Activated naive CD4-positive, alpha-beta T cell treated with anti-CD3 and anti-CD28 coated beads for 36 hours (primary cell): ENCODE data around the gene RHBDL1. TPM values are rescaled to one million over a fixed set of nuclear protein-coding genes. Genes with fewer than 3 reads are reported as not detected.

Experiments used
- CTCF ChIA-PET: fragments of 350-600 bp; sonication (Branson Sonifier 250); formaldehyde crosslinking; loops from one replicate; lab custom pipeline; 2021; ENCODE audit warnings: antibody characterized with exemption; lab: Charles Lee
- DNase-seq: peaks from one replicate; pipeline ENCODE4 v3.0.0-alpha.2; 2020
- H3K27ac Mint-ChIP-seq: one replicate; pipeline ENCODE4 v1.8.0; 2021; ENCODE audit warnings: mild to moderate bottlenecking, mixed read lengths
- H3K27me3 Mint-ChIP-seq: one replicate; pipeline ENCODE4 v1.8.0; 2021; ENCODE audit warnings: low read depth, mixed read lengths
- H3K36me3 Mint-ChIP-seq: one replicate; pipeline ENCODE4 v1.8.0; 2021; ENCODE audit warnings: low read depth, mixed read lengths
- H3K4me1 Mint-ChIP-seq: one replicate; pipeline ENCODE4 v1.8.0; 2021; ENCODE audit warnings: low read depth, mixed read lengths
- H3K4me3 Mint-ChIP-seq: one replicate; pipeline ENCODE4 v1.8.0; 2021; ENCODE audit warnings: mild to moderate bottlenecking, moderate library complexity, mixed read lengths
- H3K9me3 Mint-ChIP-seq: one replicate; pipeline ENCODE4 v1.8.0; 2021; ENCODE audit warnings: mixed read lengths
- intact Hi-C: fragments of 100-400 bp; cut with micrococcal nuclease; formaldehyde crosslinking; loops from one replicate; pipeline ENCODE4 v1.15.1; 2023
- total RNA-seq, 2 experiments: library from RNA; stranded (reverse); gene quantifications; one replicate each; pipeline ENCODE4 v1.2.3, GENCODE V29; 2021

The RHBDL1 gene
- total RNA-seq, 2 experiments from 2014 or later, result 0.60 to 0.94 TPM

DNA sequence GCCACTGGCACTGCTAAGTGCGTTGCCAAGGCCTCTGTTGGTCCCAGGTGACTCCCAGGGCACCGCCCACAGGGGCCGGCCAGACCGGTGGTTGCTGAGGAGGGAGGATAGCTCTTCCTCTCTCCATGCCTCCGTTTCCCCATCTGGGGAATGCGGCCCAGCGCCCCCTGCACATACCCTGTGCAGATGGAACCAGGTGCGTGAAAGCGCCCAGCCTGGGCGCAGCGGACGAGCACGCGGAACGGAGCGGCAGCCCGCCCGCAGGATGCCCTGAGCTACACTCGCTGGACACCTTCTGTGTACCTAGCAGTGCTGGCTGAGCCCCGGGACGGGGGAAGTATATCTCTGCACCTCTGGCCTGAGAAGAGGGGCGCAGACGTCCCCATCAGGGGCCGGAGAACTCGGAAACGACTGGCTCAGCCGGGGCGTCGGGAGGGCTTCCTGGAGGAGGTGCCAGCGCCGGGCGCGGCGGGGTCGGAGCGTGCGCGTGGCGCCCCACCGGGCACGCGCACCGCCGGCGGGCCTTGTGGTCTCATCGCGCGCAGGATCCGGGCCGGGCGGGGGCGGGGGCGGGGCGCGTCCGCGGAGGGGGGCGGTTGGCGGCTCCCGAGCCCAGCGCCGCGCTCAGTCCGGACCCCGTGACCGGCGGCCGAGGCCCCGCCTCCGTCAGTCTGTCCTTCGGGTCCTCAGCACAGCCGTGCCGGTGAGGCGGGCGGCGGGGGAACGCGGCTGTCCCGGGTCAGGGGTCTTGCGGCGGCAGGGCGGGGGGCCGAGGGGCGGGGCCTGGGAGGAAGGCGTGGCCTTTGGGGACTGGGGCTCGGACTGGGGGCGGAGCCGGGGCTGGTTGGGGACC lies 51.2 kb downstream of the RHBDL1 start, which contains the start of the genes CCDC78 and HAGHL:
CCDC78 (minus strand) TSS at position 6 of the 853 bp plus-strand sequence. CDS start 76 bp downstream, outside the sequence.
HAGHL (plus strand) TSS at position 669 of the 853 bp plus-strand sequence. CDS start 404 bp downstream, outside the sequence.
- H3K4me3 Mint-ChIP-seq, result peak within 1 kb of the TSS; percentile 64
- H3K9me3 Mint-ChIP-seq, result no peaks in the 10 kb centered on the region
- H3K36me3 Mint-ChIP-seq, result no peaks in the 10 kb centered on the region
- intact Hi-C loops, result no loop called here
- CTCF ChIA-PET, result interaction anchor here (0.8 to 2.5 kb wide), 4 partner anchors 9 to 15 kb away, joined by 3 to 14 read pairs (median 3); no protein-coding TSS in a partner anchor
- DNase-seq, result peak; percentile 50
- peaks cover 4% of the 10 kb centered on the region for H3K4me1 Mint-ChIP-seq
- no peak within 1 kb of the TSS for H3K27ac Mint-ChIP-seq
- H3K27me3 Mint-ChIP-seq, result no peaks in the 10 kb centered on the region

- no peak overlapping the region for H3K27ac Mint-ChIP-seq
- no peaks in the 10 kb centered on the region for H3K9me3 Mint-ChIP-seq
- H3K4me1 Mint-ChIP-seq, result peaks cover 4% of the 10 kb centered on the region
- H3K27me3 Mint-ChIP-seq, result no peaks in the 10 kb centered on the region
- intact Hi-C loops, result no loop called here
- no peaks in the 10 kb centered on the region for H3K36me3 Mint-ChIP-seq
- CTCF ChIA-PET, result interaction anchor here (1.2 to 1.5 kb wide), 2 partner anchors 8 to 14 kb away, joined by 3 read pairs; no protein-coding TSS in a partner anchor
- peak overlapping the region; percentile 57 for H3K4me3 Mint-ChIP-seq
- DNase-seq, result peak; percentile 37
These were observed 52.0 kb downstream of the RHBDL1 start for GRCh38 chr16:727291-727977.

Other genes with a start within 250 kb of the RHBDL1 start
- 10 to 100 TPM; 54.4 to 56.9 TPM for gene CAPN15, start 148.0 kb upstream of the RHBDL1 start, total RNA-seq
- not detected for gene PRR35, start 115.3 kb upstream of the RHBDL1 start, total RNA-seq
- gene NHLRC4, start 108.7 kb upstream of the RHBDL1 start, total RNA-seq, result under 1 TPM; 0.60 to 0.67 TPM
- gene PIGQ, start 105.7 kb upstream of the RHBDL1 start, total RNA-seq, result 10 to 100 TPM; 18.6 to 19.2 TPM
- gene RAB40C, start 85.6 kb upstream of the RHBDL1 start, total RNA-seq, result 1 to 10 TPM; 6.3 to 7.3 TPM
- gene WFIKKN1, start 44.7 kb upstream of the RHBDL1 start, total RNA-seq, result under 1 TPM; 0.10 to 0.25 TPM
- gene METTL26, start 39.4 kb upstream of the RHBDL1 start, total RNA-seq, result 100 to 1,000 TPM; 121 to 122 TPM
- 10 to 100 TPM; 31.5 to 35.2 TPM for gene MCRIP2, start 33.8 kb upstream of the RHBDL1 start, total RNA-seq
- gene WDR90, start 26.3 kb upstream of the RHBDL1 start, total RNA-seq, result 10 to 100 TPM; 65.9 to 66.9 TPM
- gene RHOT2, start 7.5 kb upstream of the RHBDL1 start, total RNA-seq, result 10 to 100 TPM; 81.9 to 84.0 TPM
- 10 to 100 TPM; 40.3 to 44.1 TPM for gene STUB1, start 4.7 kb downstream of the RHBDL1 start, total RNA-seq
- 10 to 100 TPM; 18.2 to 20.5 TPM for gene JMJD8, start 8.7 kb downstream of the RHBDL1 start, total RNA-seq
- gene WDR24, start 14.7 kb downstream of the RHBDL1 start, total RNA-seq, result 10 to 100 TPM; 17.4 to 17.7 TPM
- 1 to 10 TPM; 3.7 to 5.7 TPM for gene FBXL16, start 30.1 kb downstream of the RHBDL1 start, total RNA-seq
- 10 to 100 TPM in 1 of 2 experiments, 1 to 10 TPM in 1; 8.2 to 11.0 TPM for gene METRN, start 39.4 kb downstream of the RHBDL1 start, total RNA-seq
- 10 to 100 TPM; 21.5 to 24.3 TPM for gene ANTKMT, start 45.5 kb downstream of the RHBDL1 start, total RNA-seq
- gene CCDC78, start 50.8 kb downstream of the RHBDL1 start, total RNA-seq, result 1 to 10 TPM; 1.2 to 1.3 TPM
- gene HAGHL, start 51.4 kb downstream of the RHBDL1 start, total RNA-seq, result 1 to 10 TPM; 6.5 to 7.7 TPM
- gene CIAO3, start 65.3 kb downstream of the RHBDL1 start, total RNA-seq, result 10 to 100 TPM; 32.7 to 34.3 TPM
- gene MSLN, start 85.1 kb downstream of the RHBDL1 start, total RNA-seq, result not detected
- gene RPUSD1, start 112.7 kb downstream of the RHBDL1 start, total RNA-seq, result 1 to 10 TPM; 6.8 to 7.2 TPM
- 100 to 1,000 TPM; 126 to 127 TPM for gene CHTF18, start 112.9 kb downstream of the RHBDL1 start, total RNA-seq
- gene GNG13, start 125.1 kb downstream of the RHBDL1 start, total RNA-seq, result not detected